Measurements from ENCODE around the gene CCSAP.
"Not testable (repeated sequence)": the region's sequence is repeated elsewhere in the genome, so short reads cannot be mapped to it uniquely, and the experiment has no call there.

CCSAP gene

GRCh38 chr1:229364207-229365065 lies 21.6 kb upstream of the CCSAP start:
- DNase-seq (ENCODE audit: low read depth, low spot score): no peak

- DNase-seq (ENCODE audit: low read depth, low spot score): no peak
Observed at GRCh38 chr1:229363723-229364122, 20.9 kb upstream of the CCSAP start.

- no peak for DNase-seq (ENCODE audit: low read depth, low spot score)
Observed at GRCh38 chr1:229360420-229360819, 17.6 kb upstream of the CCSAP start.

GRCh38 chr1:229355661-229356060 lies 12.8 kb upstream of the CCSAP start:
- no peak for DNase-seq (ENCODE audit: low read depth, low spot score)

DNA sequence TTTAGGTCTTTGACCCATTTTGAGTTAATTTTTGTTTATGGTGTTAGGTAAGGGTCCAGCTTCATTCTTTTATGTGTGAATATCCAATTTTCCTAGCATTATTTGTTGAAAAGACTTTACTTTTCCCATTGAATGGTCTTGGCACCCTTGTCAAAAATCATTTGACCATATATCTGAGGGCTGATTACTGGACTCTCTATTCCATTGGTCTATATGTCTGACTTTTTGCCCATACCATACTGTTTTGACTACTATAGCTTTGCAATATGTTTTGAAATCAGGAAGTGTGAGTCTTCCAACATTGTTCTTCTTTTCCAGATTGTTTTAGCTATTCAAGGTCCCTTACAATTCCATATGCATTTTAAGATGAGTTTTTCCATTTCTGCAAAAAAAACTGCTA lies 11.4 kb upstream of the CCSAP start:
- DNase-seq (ENCODE audit: low read depth, low spot score): no peak

- no peak for DNase-seq (ENCODE audit: low read depth, low spot score)
Observed at GRCh38 chr1:229352975-229353374, 10.1 kb upstream of the CCSAP start.

GRCh38 chr1:229349463-229350385 lies 6.9 kb upstream of the CCSAP start:
- no peak for DNase-seq (ENCODE audit: low read depth, low spot score)

GRCh38 chr1:229347528-229347927 lies 4.7 kb upstream of the CCSAP start:
- DNase-seq (ENCODE audit: low read depth, low spot score): no peak

DNA sequence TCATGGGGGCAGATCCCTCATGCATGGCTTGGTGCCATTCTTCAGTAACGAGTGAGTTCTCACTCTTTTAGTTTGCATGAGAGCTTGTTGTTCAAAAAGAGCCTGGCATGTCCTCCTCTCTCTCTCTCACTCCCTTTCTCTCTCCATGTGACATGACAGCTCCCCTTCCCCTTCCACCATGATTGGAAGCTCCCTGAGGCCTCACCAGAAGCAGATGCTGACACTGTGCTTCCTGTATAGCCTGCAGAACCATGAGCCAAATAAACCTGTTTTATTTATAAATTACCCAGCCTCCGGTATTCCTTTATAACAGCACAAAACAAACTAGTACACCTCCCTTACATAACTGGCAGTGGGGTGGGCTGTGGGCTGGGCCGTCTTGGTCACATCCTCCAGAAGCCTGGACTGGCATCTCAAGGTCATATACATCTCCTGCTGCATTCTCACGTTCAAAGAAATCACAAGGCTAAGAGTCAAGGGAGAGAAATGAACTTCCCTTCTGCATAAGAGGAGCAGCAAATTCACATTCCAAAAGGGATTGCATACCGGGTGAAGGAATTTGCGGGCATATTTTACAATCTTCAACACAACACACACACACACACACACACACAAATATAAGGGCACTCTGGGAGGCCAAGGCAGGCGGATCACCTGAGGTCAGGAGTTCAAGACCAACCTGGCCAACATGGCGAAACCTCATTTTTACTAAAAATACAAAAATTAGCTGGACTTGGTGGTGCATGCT lies 2.3 kb upstream of the CCSAP start:
- no peak for DNase-seq (ENCODE audit: low read depth, low spot score)

GRCh38 chr1:229344139-229344538 lies 1.3 kb upstream of the CCSAP start:
- no peak for DNase-seq (ENCODE audit: low read depth, low spot score)

- no peak for DNase-seq (ENCODE audit: low read depth, low spot score)
Observed at GRCh38 chr1:229341774-229342655, 832 bp downstream of the CCSAP start.

DNA sequence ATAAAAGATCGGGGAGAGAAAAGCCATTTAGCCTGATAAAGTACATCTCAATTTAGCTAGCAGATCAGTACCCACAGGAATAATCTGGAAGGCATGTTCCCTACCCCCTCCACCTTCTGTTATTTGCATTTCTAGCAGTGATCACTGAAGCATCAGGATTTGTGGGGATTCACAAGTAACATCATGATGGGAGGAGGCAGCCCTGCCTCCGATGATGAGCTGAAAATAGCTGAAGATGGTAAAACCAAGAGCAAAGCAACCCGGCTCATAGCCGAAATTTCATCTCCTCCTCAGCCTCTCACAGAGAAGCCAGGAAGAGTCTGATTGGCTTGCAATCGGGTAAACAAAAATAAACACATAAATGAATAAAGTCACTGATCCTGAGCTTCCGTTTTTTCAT lies 2.4 kb downstream of the CCSAP start:
- DNase-seq (ENCODE audit: low read depth, low spot score): no peak

GRCh38 chr1:229339520-229339919 lies 3.3 kb downstream of the CCSAP start:
- no peak for DNase-seq (ENCODE audit: low read depth, low spot score)

DNA sequence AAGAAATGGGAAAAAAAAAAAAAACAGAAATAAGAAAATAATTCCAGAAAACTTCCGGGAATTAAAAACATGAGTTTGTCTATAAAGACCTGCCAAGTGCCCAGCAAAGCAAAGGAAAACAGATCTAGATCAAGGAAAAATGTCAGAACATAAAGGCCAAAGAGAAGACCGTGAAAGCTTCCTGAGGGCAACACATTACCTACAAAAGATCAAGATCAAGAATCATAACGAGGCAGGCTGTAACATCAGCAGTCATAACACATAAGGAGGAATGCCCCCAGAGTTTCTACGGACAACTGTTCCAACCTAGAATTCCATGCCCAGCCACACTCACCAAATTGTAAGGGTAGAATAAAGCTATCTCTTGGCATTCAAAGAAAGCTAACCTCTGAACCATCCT lies 3.8 kb downstream of the CCSAP start:
- no peak for DNase-seq (ENCODE audit: low read depth, low spot score)

GRCh38 chr1:229336345-229336744 lies 6.5 kb downstream of the CCSAP start:
- no peak for DNase-seq (ENCODE audit: low read depth, low spot score)

DNA sequence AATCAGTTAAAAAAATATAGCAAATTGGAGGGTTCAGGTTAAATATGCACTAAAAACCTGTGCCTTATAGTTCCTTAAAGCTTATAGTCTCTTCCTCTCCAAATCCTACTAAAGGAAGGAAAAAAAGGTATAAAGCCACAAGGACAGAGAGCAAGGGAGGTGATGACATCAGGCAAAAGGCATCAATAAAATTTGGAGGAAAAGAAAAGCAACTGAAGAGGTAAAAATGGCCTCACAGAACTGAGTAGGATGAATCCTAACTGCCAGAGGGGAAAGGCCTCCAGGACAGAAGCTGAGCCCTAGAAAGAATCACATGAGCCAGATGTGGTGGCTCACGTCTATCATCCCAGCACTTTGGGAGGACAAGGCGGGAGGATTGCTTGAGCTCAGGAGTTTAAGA lies 8.1 kb downstream of the CCSAP start:
- no peak for DNase-seq (ENCODE audit: low read depth, low spot score)

GRCh38 chr1:229334269-229334668 lies 8.6 kb downstream of the CCSAP start:
- no peak for DNase-seq (ENCODE audit: low read depth, low spot score)

DNA sequence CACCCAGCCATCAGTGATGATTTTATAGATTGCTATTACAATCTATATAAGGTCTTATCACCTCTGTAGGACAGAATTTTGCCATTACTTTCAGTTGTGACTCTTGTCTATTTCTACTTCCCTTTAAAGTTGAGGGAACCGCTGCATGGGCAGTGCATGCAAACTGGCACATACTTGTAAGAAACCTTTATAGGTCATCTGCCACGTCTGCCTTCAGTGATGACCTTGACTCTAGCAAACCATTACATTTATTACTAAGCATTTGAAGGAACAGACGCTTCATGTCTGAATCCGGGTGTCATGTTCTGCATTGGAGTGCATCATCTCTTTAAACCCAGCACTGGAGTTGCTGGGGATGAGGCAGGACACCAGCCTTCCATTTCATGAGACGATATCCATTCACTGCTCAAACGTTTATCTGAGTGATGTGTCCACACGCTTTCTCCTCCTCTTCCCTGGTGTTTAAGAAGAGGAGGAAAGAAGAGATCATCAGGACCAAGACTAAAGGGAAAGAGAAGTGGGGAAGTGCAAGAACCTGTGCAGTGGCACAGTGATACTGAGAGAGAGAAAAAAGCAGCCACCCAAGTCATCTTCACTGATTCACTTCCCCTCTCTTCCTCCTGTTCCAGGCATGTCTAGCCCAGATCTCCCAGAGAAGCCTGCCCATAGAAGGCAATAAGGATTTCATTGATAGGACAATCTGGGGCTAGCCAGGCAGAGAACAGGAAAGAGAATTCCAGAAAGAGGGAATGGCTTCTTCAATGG lies 14.1 kb downstream of the CCSAP start:
- no peak for DNase-seq (ENCODE audit: low read depth, low spot score)

GRCh38 chr1:229327765-229328164 lies 15.1 kb downstream of the CCSAP start:
- DNase-seq (ENCODE audit: low read depth, low spot score): not testable (repeated sequence)

DNA sequence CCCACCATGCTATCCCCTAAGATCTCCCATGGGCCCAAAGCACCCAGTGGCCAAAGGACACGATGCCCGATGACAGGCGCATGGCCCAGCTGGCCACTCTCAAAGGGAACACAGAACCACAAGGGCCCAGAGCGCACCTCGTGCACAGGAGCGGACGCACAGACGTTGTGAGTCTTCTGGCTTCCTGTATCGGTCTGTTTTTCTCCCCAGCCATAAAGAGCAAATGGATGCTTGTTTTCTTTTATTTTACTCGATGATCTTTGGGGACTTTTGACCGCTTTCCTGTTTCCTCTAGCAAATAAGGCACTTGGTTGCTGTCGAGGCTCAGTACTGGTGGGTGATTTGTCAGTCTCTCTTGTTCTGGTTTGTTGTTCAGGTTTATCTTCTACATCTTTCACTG lies 16.2 kb downstream of the CCSAP start:
- no peak for DNase-seq (ENCODE audit: low read depth, low spot score)

Measured in iPS DF 19.7 (cell line).